LHCN-M2 (cell line): Measurements from ENCODE around the gene MRPS11. TPM values are rescaled to one million over a fixed set of nuclear protein-coding genes. Genes with fewer than 3 reads are reported as not detected.

Experiments used
- total RNA-seq: library from RNA; depleted of rRNA; stranded (reverse); fragments of >200 nt; gene quantifications from 2 replicates; pipeline ENCODE4 v1.2.3, GENCODE V29; 2014; rRNA removed

Gene MRPS11
- total RNA-seq, 1 experiment from 2014 or later: 49.3 TPM

Other genes starting within 250 kb of the MRPS11 start
- 0.23 and 0.45 TPM in 2 replicates for gene NTRK3, start 211.0 kb upstream of the MRPS11 start, total RNA-seq
- 18.1 and 23.4 TPM in 2 replicates for gene MRPL46, start 320 bp upstream of the MRPS11 start, total RNA-seq
- gene DET1, start 79.0 kb downstream of the MRPS11 start, total RNA-seq: 4.9 and 5.2 TPM in 2 replicates
- 82.2 and 86.3 TPM in 2 replicates for gene AEN, start 153.6 kb downstream of the MRPS11 start, total RNA-seq
- 0.51 and 0.57 TPM in 2 replicates for gene ISG20, start 171.3 kb downstream of the MRPS11 start, total RNA-seq